ENCODE results near the gene CLMN. TPM values are rescaled to one million over a fixed set of nuclear protein-coding genes. Genes with fewer than 3 reads are reported as not detected.

Gene CLMN
- total RNA-seq, 1 donor from 2014 or later, result 3.9 TPM

DNA sequence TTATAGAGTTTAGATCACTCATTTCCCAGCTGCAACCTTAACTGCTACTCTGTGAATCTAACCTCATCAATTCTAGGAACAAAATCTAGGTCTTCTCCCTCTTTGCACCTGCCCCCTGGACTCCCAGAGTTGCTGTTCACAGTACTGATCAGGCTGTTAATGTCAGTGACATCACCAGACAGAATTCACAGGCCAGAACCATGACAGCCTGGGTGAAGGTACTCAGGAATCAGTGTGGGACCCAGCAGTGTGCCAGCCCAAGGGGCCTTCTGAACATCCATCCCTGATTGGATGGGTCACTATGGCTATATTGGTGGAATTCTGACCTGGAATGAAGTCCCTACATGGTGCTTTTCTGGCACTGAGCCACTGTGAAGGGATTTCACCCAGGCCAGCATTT is 72.8 kb downstream of the CLMN start:
- no peak for DNase-seq (ENCODE audit: low read depth)
- no peak for FAIRE-seq
- no peak overlapping the region for H3K4me3 ChIP-seq (ENCODE audit: low read depth, low read length)
- no peaks in the 10 kb centered on the region for H3K36me3 ChIP-seq (ENCODE audit: control insufficient read depth, insufficient read depth, low read length)
- no peaks in the 10 kb centered on the region for H3K27me3 ChIP-seq (ENCODE audit: control insufficient read depth, insufficient read depth, low read length)
- TF ChIP-seq, protein P1, sequence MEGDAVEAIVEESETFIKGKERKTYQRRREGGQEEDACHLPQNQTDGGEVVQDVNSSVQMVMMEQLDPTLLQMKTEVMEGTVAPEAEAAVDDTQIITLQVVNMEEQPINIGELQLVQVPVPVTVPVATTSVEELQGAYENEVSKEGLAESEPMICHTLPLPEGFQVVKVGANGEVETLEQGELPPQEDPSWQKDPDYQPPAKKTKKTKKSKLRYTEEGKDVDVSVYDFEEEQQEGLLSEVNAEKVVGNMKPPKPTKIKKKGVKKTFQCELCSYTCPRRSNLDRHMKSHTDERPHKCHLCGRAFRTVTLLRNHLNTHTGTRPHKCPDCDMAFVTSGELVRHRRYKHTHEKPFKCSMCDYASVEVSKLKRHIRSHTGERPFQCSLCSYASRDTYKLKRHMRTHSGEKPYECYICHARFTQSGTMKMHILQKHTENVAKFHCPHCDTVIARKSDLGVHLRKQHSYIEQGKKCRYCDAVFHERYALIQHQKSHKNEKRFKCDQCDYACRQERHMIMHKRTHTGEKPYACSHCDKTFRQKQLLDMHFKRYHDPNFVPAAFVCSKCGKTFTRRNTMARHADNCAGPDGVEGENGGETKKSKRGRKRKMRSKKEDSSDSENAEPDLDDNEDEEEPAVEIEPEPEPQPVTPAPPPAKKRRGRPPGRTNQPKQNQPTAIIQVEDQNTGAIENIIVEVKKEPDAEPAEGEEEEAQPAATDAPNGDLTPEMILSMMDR (IDR thresholded peaks at IDR 0.05; ENCODE audit: insufficient read depth, low read length, severe bottlenecking), result no peak

DNA sequence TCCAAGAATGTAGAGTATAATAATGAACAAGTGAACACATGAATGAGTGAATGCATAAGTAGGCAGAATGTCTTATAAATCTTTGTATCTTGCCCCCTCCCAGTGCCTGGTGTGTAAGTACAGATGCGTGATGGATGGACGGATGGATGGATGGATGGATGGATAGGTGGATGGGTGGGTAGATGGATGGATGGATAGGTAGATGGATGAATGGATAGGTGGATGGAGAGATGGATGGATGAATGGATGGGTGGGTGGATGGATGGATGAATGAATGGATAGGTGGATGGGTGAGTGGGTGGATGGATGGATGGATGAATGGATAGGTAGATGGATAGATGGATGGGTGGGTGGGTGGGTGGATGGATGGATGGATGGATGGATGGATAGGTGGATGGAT is 74.4 kb downstream of the CLMN start:
- FAIRE-seq (no peak), DNase-seq (ENCODE audit: low read depth) (no peak)
- Histone ChIP-seq H3K36me3 (ENCODE audit: control insufficient read depth, insufficient read depth, low read length) (no peaks in the 10 kb centered on the region), H3K4me3 (ENCODE audit: low read depth, low read length) (no peak overlapping the region), H3K27me3 (ENCODE audit: control insufficient read depth, insufficient read depth, low read length) (no peaks in the 10 kb centered on the region)
- TF ChIP-seq, protein P1 (IDR thresholded peaks at IDR 0.05; ENCODE audit: insufficient read depth, low read length, severe bottlenecking), result no peak

DNA sequence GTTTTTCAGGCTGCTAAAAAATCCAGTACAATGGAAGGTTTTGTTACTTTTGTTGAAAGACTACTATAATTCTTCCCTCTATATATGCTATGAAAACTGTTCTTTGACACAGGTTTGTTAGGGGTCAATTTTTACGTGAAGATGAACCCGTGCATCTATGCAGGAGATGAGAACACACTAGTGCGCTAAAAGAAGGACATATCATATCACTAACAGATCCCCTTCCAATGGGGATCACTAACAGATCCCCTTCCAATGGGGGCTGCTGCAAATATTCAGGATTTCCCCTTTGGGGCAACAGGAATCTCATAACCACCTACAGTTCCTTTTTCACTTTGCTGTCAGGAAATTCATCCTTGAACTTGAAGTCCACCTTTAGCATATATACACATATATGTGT is 75.1 kb downstream of the CLMN start:
- no peak for DNase-seq (ENCODE audit: low read depth)
- Histone ChIP-seq H3K36me3 (ENCODE audit: control insufficient read depth, insufficient read depth, low read length) (no peaks in the 10 kb centered on the region), H3K27me3 (ENCODE audit: control insufficient read depth, insufficient read depth, low read length) (no peaks in the 10 kb centered on the region), H3K4me3 (ENCODE audit: low read depth, low read length) (no peak overlapping the region)
- no peak for FAIRE-seq
- TF ChIP-seq, protein P1 (IDR thresholded peaks at IDR 0.05; ENCODE audit: insufficient read depth, low read length, severe bottlenecking), result no peak

DNA sequence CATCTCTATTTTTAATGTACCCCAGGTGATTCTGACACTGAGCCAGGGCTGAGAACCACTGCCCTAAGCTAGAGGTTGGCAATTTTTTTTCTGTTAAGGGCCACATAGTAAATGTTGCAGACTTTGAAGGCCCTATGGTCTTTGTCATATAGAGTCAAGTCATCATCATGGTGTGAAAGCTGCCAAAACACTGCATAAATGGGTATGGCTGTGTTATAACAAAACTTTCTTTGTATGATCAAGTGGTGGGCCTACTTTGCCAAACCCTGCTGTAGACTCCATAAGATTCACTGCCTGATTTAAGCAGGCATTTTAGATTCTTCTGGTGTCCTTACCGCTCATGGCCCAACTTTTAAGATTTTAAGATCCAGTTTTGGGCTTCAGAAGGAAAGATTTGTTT is 76.8 kb downstream of the CLMN start:
- no peak for FAIRE-seq
- Histone ChIP-seq H3K27me3 (ENCODE audit: control insufficient read depth, insufficient read depth, low read length) (no peaks in the 10 kb centered on the region), H3K4me3 (ENCODE audit: low read depth, low read length) (no peak overlapping the region), H3K36me3 (ENCODE audit: control insufficient read depth, insufficient read depth, low read length) (no peaks in the 10 kb centered on the region)
- no peak for DNase-seq (ENCODE audit: low read depth)
- TF ChIP-seq, protein P1 (IDR thresholded peaks at IDR 0.05; ENCODE audit: insufficient read depth, low read length, severe bottlenecking), result no peak

DNA sequence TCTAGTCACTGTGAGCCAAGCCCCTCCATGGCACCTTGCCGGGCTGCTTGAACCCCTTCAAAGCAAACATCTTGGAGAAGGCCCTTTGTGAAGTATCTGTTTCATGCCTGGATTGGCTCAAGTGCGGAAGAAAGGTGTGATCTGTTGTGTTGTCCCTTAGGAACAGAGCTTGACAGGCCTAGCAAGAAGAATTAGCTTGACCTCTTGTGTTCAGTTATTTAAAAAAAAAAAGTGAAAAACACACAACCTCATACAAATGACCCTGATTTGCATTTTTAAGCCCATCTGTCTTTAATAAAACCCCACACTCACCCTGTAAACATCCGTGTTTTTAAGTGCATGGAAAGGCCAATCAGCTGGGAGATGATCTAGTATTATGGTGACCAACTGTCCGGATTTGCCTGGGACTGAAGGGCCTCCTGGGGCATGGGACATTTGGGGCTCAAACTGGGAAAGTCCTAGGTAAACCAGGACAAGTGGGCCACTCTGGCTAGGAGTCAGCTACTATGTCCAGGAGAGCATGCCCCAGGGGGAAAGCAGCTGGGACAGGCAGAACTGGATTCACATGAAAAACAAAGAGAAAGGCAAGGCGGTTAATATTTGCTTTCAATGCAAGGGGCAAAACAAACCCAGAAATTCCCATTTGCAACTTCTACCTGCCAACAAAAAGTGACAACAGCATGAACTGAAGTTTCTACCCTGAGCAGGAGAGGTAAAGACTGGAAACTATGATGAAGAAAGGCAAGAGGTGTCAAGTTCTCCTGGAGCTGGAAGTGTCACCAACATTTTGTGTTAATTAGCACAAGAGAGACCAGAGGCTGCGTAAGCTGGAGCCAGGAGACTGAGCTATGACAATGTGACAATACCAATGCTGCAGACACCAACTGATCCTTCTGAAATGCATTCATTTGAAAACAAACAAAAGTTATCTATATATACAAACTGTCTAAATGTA is 78.6 kb downstream of the CLMN start:
- TF ChIP-seq, protein P1 (IDR thresholded peaks at IDR 0.05; ENCODE audit: insufficient read depth, low read length, severe bottlenecking), result no peak
- Histone ChIP-seq H3K36me3 (ENCODE audit: control insufficient read depth, insufficient read depth, low read length) (no peaks in the 10 kb centered on the region), H3K27me3 (ENCODE audit: control insufficient read depth, insufficient read depth, low read length) (no peaks in the 10 kb centered on the region), H3K4me3 (ENCODE audit: low read depth, low read length) (no peak overlapping the region)
- DNase-seq (ENCODE audit: low read depth) (no peak), FAIRE-seq (no peak)
